Chondrocyte (in vitro differentiated cells): ENCODE results near the gene ENTREP3. TPM values are rescaled to one million over a fixed set of nuclear protein-coding genes. Genes with fewer than 3 reads are reported as not detected.
A peak's percentile ranks its signal among the peaks of the same experiment; 100 is the strongest.
"Not testable (repeated sequence)": the region's sequence is repeated elsewhere in the genome, so short reads cannot be mapped to it uniquely, and the experiment has no call there.

Experiments
- DNase-seq: peaks from one replicate; pipeline ENCODE4 v3.0.0; 2021; ENCODE audit warnings: mixed read lengths, low spot score
- H3K27ac Mint-ChIP-seq: one replicate; pipeline ENCODE4 v1.8.0; 2021; ENCODE audit warnings: mild to moderate bottlenecking, moderate library complexity, mixed read lengths; ENCODE audit not compliant: unreplicated experiment
- H3K27me3 Mint-ChIP-seq: 2 replicates; pipeline ENCODE4 v1.8.0; 2021; ENCODE audit warnings: low read depth, mixed read lengths
- H3K36me3 Mint-ChIP-seq: 2 replicates; pipeline ENCODE4 v1.8.0; 2021; ENCODE audit warnings: low read depth, mixed read lengths
- H3K4me1 Mint-ChIP-seq: 2 replicates; pipeline ENCODE4 v1.8.0; 2021; ENCODE audit warnings: low read depth, mild to moderate bottlenecking, mixed read lengths
- H3K4me3 Mint-ChIP-seq: one replicate; pipeline ENCODE4 v1.8.0; 2021; ENCODE audit warnings: mild to moderate bottlenecking, moderate library complexity, mixed read lengths; ENCODE audit not compliant: unreplicated experiment
- H3K9me3 Mint-ChIP-seq: 2 replicates; pipeline ENCODE4 v1.8.0; 2021; ENCODE audit warnings: low read depth, mixed read lengths
- total RNA-seq: library from RNA; stranded (reverse); gene quantifications from 3 replicates; pipeline ENCODE4 v1.2.1, GENCODE V29; 2021
- TF ChIP-seq, protein P1 (sequence below): fragments of 200-600 bp; sonication (generic); IDR thresholded peaks from 2 replicates; pipeline ENCODE4 v1.5.0; 2021; ENCODE audit warnings: antibody characterized with exemption, mild to moderate bottlenecking, moderate library complexity

ENTREP3 gene
- total RNA-seq, 1 donor from 2014 or later, result 42.8 TPM

DNA sequence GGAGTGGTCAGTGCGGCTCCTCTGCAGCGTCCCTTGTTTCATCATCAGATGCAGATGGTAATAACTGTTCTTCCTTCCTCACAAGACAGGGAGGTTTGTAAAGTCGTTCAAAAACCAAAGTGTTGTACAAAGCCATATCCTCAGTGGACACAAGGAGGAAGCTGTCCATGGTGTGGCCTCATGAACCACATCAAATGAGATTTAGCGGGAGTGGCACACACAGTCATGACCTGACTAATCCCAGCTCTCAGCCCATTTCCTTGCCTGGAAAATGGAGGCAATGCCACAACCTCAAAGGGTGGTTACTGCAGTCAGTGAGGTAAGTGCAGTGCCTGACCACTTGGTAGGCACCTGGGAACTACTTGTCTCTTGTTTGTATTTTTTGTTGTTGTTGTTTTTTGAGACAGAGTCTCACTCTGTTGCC, 13.4 kb downstream of the ENTREP3 start:
- H3K9me3 Mint-ChIP-seq, result no peaks in the 10 kb centered on the region
- H3K27me3 Mint-ChIP-seq, result no peaks in the 10 kb centered on the region
- H3K27ac Mint-ChIP-seq, result peak overlapping the region; percentile 90
- no peak overlapping the region for H3K4me3 Mint-ChIP-seq
- DNase-seq, result no peak
- TF ChIP-seq, protein P1, sequence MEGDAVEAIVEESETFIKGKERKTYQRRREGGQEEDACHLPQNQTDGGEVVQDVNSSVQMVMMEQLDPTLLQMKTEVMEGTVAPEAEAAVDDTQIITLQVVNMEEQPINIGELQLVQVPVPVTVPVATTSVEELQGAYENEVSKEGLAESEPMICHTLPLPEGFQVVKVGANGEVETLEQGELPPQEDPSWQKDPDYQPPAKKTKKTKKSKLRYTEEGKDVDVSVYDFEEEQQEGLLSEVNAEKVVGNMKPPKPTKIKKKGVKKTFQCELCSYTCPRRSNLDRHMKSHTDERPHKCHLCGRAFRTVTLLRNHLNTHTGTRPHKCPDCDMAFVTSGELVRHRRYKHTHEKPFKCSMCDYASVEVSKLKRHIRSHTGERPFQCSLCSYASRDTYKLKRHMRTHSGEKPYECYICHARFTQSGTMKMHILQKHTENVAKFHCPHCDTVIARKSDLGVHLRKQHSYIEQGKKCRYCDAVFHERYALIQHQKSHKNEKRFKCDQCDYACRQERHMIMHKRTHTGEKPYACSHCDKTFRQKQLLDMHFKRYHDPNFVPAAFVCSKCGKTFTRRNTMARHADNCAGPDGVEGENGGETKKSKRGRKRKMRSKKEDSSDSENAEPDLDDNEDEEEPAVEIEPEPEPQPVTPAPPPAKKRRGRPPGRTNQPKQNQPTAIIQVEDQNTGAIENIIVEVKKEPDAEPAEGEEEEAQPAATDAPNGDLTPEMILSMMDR, result no peak
- H3K36me3 Mint-ChIP-seq, result peaks cover 11% of the 10 kb centered on the region
- H3K4me1 Mint-ChIP-seq, result peaks cover 38% of the 10 kb centered on the region

DNA sequence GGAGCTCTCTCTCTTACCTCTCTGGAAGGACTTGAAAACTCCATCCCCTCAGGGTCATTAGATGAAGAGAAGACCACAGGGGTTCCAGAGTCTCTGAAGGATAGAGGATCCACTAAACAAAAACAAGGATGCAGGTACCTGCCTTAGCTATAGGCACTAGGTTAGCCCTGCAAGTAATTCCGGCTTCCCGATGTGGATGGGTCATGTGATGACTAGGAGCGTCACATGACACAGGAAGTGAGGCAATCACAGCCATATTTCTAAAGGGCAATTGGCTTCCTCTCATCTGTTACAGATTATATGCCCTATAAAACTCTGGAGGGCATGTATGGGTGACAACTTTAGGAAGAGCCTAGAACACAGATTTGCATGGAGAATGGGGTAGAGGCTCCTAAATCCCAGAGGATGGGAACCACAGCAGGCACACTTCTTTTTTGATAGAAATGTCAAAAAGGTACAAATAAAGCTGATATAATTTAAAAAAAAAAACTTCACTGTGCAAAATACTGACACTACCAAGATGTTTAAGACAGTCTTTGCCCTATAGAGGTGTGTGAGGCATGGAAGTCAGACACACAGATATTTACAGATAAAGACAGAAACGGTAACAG, 14.1 kb downstream of the ENTREP3 start:
- H3K36me3 Mint-ChIP-seq, result peaks cover 12% of the 10 kb centered on the region
- H3K9me3 Mint-ChIP-seq, result no peaks in the 10 kb centered on the region
- H3K4me3 Mint-ChIP-seq, result peak overlapping the region; percentile 77
- H3K27ac Mint-ChIP-seq, result peak overlapping the region; percentile 90
- peaks cover 38% of the 10 kb centered on the region for H3K4me1 Mint-ChIP-seq
- TF ChIP-seq, protein P1, result no peak
- no peak for DNase-seq
- no peaks in the 10 kb centered on the region for H3K27me3 Mint-ChIP-seq

- Mint-ChIP-seq H3K4me1 (peaks cover 32% of the 10 kb centered on the region), H3K4me3 (no peak overlapping the region), H3K9me3 (no peaks in the 10 kb centered on the region), H3K27ac (no peak overlapping the region), H3K27me3 (no peaks in the 10 kb centered on the region), H3K36me3 (peaks cover 17% of the 10 kb centered on the region)
- TF ChIP-seq, protein P1, result no peak
- no peak for DNase-seq
Observed at GRCh38 chr1:155236451-155236850, 18.8 kb downstream of the ENTREP3 start.

- not testable (repeated sequence) for H3K9me3 Mint-ChIP-seq, H3K4me3 Mint-ChIP-seq, H3K27ac Mint-ChIP-seq, H3K27me3 Mint-ChIP-seq, DNase-seq
- Mint-ChIP-seq H3K4me1 (peaks cover 32% of the 10 kb centered on the region), H3K36me3 (peaks cover 17% of the 10 kb centered on the region)
Observed at GRCh38 chr1:155235375-155235774, 19.9 kb downstream of the ENTREP3 start.

DNA sequence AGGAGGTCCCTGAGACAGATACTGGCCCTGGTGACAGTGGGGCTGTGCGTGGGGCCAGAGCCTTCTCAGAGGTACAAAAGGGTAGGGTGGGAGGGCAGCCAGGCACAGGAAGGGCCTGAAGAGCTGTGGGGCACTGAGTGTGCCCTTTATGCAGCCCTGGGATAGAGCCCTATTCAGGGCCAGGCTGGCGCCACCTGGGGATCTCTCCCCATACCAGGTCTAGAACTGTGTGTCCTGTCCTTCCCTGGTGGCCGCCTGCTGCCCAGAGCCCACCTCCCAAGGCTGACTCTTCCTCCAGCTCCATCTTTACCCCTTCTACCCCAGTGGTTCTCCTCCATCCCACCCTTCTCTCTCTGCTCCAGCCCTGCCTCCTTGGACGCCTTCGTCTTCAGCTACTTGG, 21.8 kb downstream of the ENTREP3 start:
- H3K9me3 Mint-ChIP-seq, H3K27ac Mint-ChIP-seq, H3K4me3 Mint-ChIP-seq, DNase-seq, H3K27me3 Mint-ChIP-seq: not testable (repeated sequence)
- Mint-ChIP-seq H3K4me1 (peaks cover 34% of the 10 kb centered on the region), H3K36me3 (peaks cover 15% of the 10 kb centered on the region)

DNA sequence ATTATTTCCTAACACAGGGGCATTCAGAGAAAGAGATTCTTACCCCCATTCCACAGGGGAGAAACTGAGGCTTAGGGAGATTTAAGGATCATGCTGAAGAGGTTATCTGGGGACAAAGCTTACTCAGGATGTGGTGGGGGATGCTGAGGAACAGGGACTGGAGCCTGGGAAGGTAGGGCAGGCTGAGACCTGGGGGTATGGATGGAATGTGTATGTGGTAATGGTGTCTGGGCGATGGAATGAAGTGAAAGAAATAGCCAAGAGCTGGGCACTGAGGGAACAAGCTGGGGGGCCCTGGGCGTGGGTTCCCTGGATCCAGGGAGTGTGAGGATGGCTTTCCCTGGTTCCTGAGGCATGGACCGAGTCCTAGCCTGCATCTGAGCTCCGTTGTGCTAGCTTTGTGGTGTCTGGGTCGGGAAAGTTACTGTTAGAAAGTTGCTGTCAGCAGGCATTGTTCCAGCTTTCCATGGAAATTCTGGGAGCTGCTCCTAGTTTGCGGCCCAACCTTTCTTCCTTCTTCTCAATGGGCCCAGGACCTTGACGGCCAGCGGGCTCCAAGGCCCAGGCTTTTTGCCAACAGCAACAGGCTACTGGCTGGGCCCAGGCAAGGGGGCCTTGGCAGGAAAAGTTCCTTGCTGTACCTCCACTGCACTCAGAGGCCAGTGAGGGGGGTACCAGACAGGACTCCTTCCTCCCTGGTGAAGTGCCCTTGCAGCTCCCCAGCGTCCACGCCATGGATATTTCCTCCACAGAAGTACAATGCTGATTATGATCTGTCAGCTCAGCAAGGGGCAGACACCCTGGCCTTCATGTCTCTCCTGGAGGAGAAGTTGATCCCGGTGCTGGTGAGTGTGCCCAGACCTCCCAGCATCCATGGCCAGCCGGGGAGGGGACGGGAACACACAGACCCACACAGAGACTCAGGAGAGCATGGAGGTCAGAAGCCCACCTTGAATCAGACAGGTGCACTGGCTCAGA, 23.0 kb downstream of the ENTREP3 start:
- not testable (repeated sequence) for DNase-seq, H3K9me3 Mint-ChIP-seq, H3K27me3 Mint-ChIP-seq
- peaks cover 39% of the 10 kb centered on the region for H3K4me1 Mint-ChIP-seq
- H3K4me3 Mint-ChIP-seq, result peak overlapping the region; percentile 42
- H3K27ac Mint-ChIP-seq, result peak overlapping the region; percentile 96
- peaks cover 10% of the 10 kb centered on the region for H3K36me3 Mint-ChIP-seq

DNA sequence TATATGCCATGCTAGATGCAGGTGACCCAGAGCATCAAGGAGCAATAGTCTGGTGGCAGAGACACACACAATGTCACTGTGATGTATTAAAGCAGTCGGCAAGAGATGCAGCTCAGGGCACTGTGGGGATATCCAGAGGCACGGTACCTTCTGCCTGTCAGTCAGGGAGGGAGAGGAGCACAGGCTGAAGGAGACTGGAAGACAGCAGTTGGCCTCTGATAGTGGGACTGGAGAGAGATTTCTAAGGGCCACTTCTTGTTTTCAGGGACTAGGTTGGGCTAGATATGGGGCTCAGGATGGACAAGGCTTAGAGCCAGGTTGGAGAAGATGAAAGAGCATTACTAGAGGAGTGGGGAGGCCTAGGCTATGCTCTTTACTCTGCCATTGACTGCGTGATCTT, 24.0 kb downstream of the ENTREP3 start:
- Mint-ChIP-seq H3K27ac (peak overlapping the region; percentile 96), H3K4me3 (peak overlapping the region; percentile 30), H3K4me1 (peaks cover 45% of the 10 kb centered on the region)
- H3K9me3 Mint-ChIP-seq, H3K27me3 Mint-ChIP-seq, DNase-seq, H3K36me3 Mint-ChIP-seq: not testable (repeated sequence)
